PC-3 (cell line): Measurements from ENCODE around the gene KCNK10.

Experiments
- EZH2 ChIP-seq: fragments of 300-600 bp; sonication (generic); IDR thresholded peaks from one replicate; pipeline ENCODE4 v1.6.1; 2017; ENCODE audit warnings: antibody characterized with exemption, mild to moderate bottlenecking, low read length; ENCODE audit not compliant: unreplicated experiment
- TF ChIP-seq, protein P1 (sequence below): fragments of 300-600 bp; sonication (generic); conservative IDR thresholded peaks from 2 replicates; pipeline ENCODE4 v1.5.1; 2017; ENCODE audit warnings: antibody characterized with exemption, low read depth, mild to moderate bottlenecking, low read length

DNA sequence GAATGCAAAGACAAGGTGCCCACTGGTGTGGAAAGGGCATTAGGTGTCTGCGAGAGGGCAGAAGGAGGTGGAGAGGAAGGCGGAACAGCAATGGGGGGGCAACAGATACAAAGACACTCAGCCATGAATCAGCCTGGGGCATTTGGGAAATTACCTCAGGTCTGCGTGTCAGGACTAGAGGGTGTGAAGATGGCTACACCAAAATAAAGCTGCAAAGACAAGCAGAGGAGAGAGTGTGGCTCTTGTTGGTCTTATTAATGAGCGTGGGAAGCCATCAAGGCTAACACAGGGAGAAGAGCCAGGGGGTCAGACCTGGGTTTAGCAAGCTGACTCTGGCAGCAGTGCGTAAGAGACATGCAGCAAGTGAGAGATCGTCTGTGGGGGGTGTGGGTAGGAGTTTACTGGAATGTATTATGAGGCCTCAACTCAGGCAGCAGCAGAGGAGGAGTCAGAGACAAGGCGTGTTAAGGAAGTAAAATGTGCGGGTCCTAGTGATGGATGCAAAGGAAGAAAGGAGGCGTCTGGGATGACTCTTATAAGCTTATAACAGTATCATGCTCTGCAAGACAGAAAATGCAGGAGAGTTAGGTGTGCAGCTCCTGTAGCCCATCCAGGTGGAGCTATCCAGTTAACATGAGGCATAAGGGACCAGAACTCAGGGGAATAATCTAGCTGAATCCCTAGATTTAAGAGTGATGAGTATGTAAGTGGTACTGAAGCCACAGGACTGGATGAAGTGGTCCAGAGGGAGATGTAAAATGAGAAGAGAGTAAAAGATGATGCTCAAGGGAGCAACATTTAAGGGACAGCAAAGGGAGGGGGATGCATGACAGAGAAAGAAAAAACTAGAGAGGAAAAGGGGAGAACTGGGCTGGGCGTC, 50.4 kb downstream of the KCNK10 start:
- TF ChIP-seq EZH2: no peak
- TF ChIP-seq, protein P1, sequence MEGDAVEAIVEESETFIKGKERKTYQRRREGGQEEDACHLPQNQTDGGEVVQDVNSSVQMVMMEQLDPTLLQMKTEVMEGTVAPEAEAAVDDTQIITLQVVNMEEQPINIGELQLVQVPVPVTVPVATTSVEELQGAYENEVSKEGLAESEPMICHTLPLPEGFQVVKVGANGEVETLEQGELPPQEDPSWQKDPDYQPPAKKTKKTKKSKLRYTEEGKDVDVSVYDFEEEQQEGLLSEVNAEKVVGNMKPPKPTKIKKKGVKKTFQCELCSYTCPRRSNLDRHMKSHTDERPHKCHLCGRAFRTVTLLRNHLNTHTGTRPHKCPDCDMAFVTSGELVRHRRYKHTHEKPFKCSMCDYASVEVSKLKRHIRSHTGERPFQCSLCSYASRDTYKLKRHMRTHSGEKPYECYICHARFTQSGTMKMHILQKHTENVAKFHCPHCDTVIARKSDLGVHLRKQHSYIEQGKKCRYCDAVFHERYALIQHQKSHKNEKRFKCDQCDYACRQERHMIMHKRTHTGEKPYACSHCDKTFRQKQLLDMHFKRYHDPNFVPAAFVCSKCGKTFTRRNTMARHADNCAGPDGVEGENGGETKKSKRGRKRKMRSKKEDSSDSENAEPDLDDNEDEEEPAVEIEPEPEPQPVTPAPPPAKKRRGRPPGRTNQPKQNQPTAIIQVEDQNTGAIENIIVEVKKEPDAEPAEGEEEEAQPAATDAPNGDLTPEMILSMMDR: no peak
